ENCODE data around the gene CPSF7. TPM values are rescaled to one million over a fixed set of nuclear protein-coding genes. Genes with fewer than 3 reads are reported as not detected.

Gene CPSF7
- total and polyA plus RNA-seq, 2 donors (not counting 1 experiment from before 2014, with no cell fraction given) = 74.7 to 167 TPM

DNA sequence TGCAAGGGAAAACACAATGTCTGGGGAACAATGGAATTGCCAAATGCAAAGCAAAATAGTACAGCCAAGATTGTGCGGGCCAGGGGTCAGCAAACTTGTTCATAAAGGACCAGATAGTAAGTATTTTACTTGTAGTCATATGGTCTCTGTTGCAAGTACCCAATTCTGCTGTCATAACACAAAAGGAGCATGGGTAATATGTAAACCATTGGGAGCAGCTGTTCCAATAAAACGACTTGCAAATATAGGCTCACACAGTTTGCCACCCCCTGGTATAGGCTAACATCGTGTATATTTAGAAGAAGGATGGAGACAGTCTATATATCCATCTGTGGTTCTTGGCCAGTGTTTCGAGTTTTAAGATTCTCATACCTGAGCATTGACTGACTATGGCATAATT is 15.7 kb upstream of the CPSF7 start:
- 100% methylated on average over 3 of the region's 4 CpGs for WGBS (ENCODE audit: insufficient coverage)
- Histone ChIP-seq H3K27ac (ENCODE audit: low read length in 2 of 2) (no peak overlapping the region), H3K27me3 (replicated peaks in 1 of 4; ENCODE audit: control extremely low read depth in 1 of 4, control insufficient read depth in 3 of 4, insufficient read depth in 4 of 4, low read length in 3 of 4) (no peaks in the 10 kb centered on the region), H3K4me1 (ENCODE audit: control insufficient read depth in 2 of 2, insufficient read depth in 2 of 2, low read length in 2 of 2) (no peaks in the 10 kb centered on the region), H3K9ac (ENCODE audit: low read length) (no peak overlapping the region), H3K4me2 (replicated peaks; ENCODE audit: low read depth, low read length, poor library complexity, severe bottlenecking) (no peak overlapping the region), H3K79me2 (ENCODE audit: control insufficient read depth, insufficient read depth, low read length) (peaks cover 65% of the 10 kb centered on the region), H3K36me3 (replicated peaks in 1 of 2; ENCODE audit: control extremely low read depth in 1 of 2, control insufficient read depth in 1 of 2, extremely low read depth in 1 of 2, insufficient read depth in 2 of 2, low read length in 1 of 2) (peaks cover 2 to 81% of the 10 kb centered on the region in 2 experiments), H3K9me3 (ENCODE audit: control extremely low read depth in 1 of 3, control insufficient read depth in 2 of 3, insufficient read depth in 1 of 3, low read length in 2 of 3) (no peaks in the 10 kb centered on the region), H4K20me1 (ENCODE audit: control insufficient read depth, insufficient read depth, low read length, poor library complexity, severe bottlenecking) (peaks cover 57% of the 10 kb centered on the region), H3K4me3 (ENCODE audit: control extremely low read depth in 1 of 5, extremely low read depth in 1 of 5, insufficient read depth in 1 of 5, low read depth in 2 of 5, low read length in 4 of 5) (no peak overlapping the region), H2AFZ (ENCODE audit: insufficient read depth, low read depth, low read length, poor library complexity, severe bottlenecking) (no peak overlapping the region)
- H3K27ac Mint-ChIP-seq = no peak overlapping the region
- no peak for TF ChIP-seq CTCF (IDR thresholded peaks at IDR 0.05)
- TF ChIP-seq EZH2 (IDR thresholded peaks at IDR 0.05; ENCODE audit: borderline replicate concordance, insufficient read depth, low read depth, low read length, poor library complexity, severe bottlenecking) = no peak
- peaks cover 3% of the 10 kb centered on the region for H3K4me1 Mint-ChIP-seq
- intact Hi-C loops (cut with micrococcal nuclease) = no loop called here
- H3K4me3 Mint-ChIP-seq = no peak overlapping the region
- no peaks in the 10 kb centered on the region for H3K27me3 Mint-ChIP-seq
- POLR2A ChIA-PET = no interaction called here
- CTCF ChIA-PET = interaction anchor here (0.7 to 4.5 kb wide), 10 partner anchors 10 to 1181 kb away, joined by 3 to 48 read pairs (median 4); partner anchors contain the start of genes CPSF7 and SDHAF2
- H3K9me3 Mint-ChIP-seq (ENCODE audit: insufficient read depth) = no peaks in the 10 kb centered on the region
- DNase-seq = no peak
- ATAC-seq (ENCODE audit: low read depth) = no peak

DNA sequence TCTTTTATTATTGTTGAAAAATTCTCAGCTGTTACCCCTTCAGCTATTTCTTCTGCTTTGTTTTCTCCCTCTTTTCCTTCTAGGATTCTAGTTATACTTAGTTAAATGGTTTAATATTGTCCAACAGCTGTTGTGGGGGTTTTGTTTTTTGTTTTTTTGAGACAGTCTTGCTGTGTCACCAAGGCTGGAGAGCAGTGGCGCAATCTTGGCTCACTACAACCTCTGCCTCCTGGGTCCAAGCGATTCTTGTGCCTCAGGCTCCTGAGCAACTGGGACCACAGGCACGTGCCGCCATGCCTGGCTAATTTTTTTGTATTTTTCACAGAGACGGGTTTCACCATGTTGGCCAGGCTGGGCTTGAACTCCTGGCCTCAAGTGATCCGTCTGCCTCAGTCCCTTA is 12.8 kb upstream of the CPSF7 start:
- H3K4me1 Mint-ChIP-seq = peaks cover 3% of the 10 kb centered on the region
- Histone ChIP-seq H2AFZ (ENCODE audit: insufficient read depth, low read depth, low read length, poor library complexity, severe bottlenecking) (no peak overlapping the region), H3K36me3 (replicated peaks in 1 of 2; ENCODE audit: control extremely low read depth in 1 of 2, control insufficient read depth in 1 of 2, extremely low read depth in 1 of 2, insufficient read depth in 2 of 2, low read length in 1 of 2) (peaks cover 3 to 83% of the 10 kb centered on the region in 2 experiments), H3K27ac (ENCODE audit: low read length in 2 of 2) (no peak overlapping the region), H3K9me3 (ENCODE audit: control extremely low read depth in 1 of 3, control insufficient read depth in 2 of 3, insufficient read depth in 1 of 3, low read length in 2 of 3) (no peaks in the 10 kb centered on the region), H3K9ac (ENCODE audit: low read length) (no peak overlapping the region), H3K27me3 (replicated peaks in 1 of 4; ENCODE audit: control extremely low read depth in 1 of 4, control insufficient read depth in 3 of 4, insufficient read depth in 4 of 4, low read length in 3 of 4) (no peaks in the 10 kb centered on the region), H3K4me2 (replicated peaks; ENCODE audit: low read depth, low read length, poor library complexity, severe bottlenecking) (no peak overlapping the region), H4K20me1 (ENCODE audit: control insufficient read depth, insufficient read depth, low read length, poor library complexity, severe bottlenecking) (peaks cover 73% of the 10 kb centered on the region), H3K4me3 (ENCODE audit: control extremely low read depth in 1 of 5, extremely low read depth in 1 of 5, insufficient read depth in 1 of 5, low read depth in 2 of 5, low read length in 4 of 5) (no peak overlapping the region), H3K4me1 (ENCODE audit: control insufficient read depth in 2 of 2, insufficient read depth in 2 of 2, low read length in 2 of 2) (no peaks in the 10 kb centered on the region), H3K79me2 (ENCODE audit: control insufficient read depth, insufficient read depth, low read length) (peaks cover 79% of the 10 kb centered on the region)
- ATAC-seq (ENCODE audit: low read depth) (no peak), DNase-seq (no peak)
- TF ChIP-seq EZH2 (IDR thresholded peaks at IDR 0.05; ENCODE audit: borderline replicate concordance, insufficient read depth, low read depth, low read length, poor library complexity, severe bottlenecking) (no peak), CTCF (IDR thresholded peaks at IDR 0.05) (no peak)
- CTCF ChIA-PET = interaction anchor here (1.0 kb wide), 1 partner anchor 9 kb away, joined by 3 read pairs; no protein-coding TSS in a partner anchor
- WGBS (ENCODE audit: insufficient coverage) = 95% methylated on average over 6 of the region's 6 CpGs
- H3K27ac Mint-ChIP-seq = no peak overlapping the region
- POLR2A ChIA-PET = no interaction called here
- H3K27me3 Mint-ChIP-seq = no peaks in the 10 kb centered on the region
- H3K9me3 Mint-ChIP-seq (ENCODE audit: insufficient read depth) = no peaks in the 10 kb centered on the region
- no peak overlapping the region for H3K4me3 Mint-ChIP-seq
- intact Hi-C loops (cut with micrococcal nuclease) = no loop called here
